ENCODE results near the gene WDR72.
"Not testable (repeated sequence)": the region's sequence is repeated elsewhere in the genome, so short reads cannot be mapped to it uniquely, and the experiment has no call there.

WDR72 gene

GRCh38 chr15:53709821-53710220 lies 49.6 kb downstream of the WDR72 start:
- DNase-seq (ENCODE audit: low read depth in 3 of 3), result no peak

GRCh38 chr15:53695365-53695764 lies 64.1 kb downstream of the WDR72 start:
- DNase-seq (ENCODE audit: low read depth in 3 of 3), result no peak

GRCh38 chr15:53694476-53694874 lies 65.0 kb downstream of the WDR72 start:
- DNase-seq (ENCODE audit: low read depth in 3 of 3), result no peak

- DNase-seq (ENCODE audit: low read depth in 3 of 3), result no peak
Observed at GRCh38 chr15:53693729-53694475, 65.6 kb downstream of the WDR72 start.

GRCh38 chr15:53684162-53684561 lies 75.3 kb downstream of the WDR72 start:
- DNase-seq (ENCODE audit: low read depth in 3 of 3), result not testable (repeated sequence)

- no peak for DNase-seq (ENCODE audit: low read depth in 3 of 3)
Observed at GRCh38 chr15:53681056-53681455, 78.4 kb downstream of the WDR72 start.

DNA sequence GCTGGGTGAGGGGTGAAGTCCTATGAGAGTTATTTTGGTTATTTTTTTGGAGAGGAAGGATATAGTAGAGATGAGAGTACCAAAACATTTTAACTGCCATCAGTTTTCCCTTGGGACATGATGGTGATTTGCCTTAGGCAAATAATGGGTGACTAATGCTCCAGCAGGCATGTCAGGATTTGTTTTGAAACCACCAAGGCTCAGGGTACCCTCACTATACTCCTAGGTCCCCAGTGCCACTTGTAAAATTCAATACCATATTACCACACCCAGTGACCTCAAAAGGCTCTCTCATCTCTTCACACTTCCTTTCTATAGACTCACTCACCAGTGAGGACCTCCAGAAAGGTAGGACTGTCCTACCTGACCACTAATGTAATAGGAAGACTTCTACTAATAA lies 83.6 kb downstream of the WDR72 start:
- DNase-seq (ENCODE audit: low read depth in 3 of 3), result no peak

DNA sequence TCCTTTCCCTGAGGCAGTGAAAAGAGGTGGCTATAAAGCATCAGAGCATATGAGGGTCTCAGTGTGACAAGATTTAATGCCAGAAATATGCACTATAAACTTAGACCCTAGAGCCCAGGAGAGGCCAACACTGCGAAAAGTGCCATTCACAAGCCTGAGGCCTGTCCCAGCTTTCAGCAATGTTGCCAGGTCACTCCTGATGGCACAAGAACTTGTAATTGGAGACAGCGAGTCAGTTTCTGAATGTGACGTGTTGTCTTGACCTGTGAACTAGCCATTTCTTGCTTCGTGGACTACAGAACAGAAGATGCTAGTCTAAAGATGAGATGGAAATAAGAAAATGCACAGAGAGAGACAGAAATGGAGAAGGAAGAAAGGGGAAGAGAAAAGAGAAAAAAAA lies 87.9 kb downstream of the WDR72 start:
- DNase-seq (ENCODE audit: low read depth in 3 of 3), result no peak

DNA sequence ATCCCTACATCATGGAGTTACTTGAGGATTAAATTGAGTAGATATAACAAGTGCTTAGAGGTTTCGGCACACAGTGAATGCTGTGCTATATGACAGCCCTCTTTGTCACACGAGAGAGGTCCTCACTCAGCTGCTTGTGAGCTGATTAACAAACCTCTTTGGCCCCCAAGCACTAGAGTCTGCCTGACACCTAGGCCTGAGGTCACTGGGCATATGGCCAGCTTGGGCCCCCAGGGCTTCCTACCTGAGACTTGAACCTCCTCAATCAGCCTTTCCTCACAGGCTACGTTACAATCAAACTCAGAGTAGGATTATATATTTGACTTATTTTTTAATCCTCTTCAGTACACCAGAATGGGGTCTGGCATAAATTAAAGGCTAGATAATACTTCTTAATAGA lies 88.8 kb downstream of the WDR72 start:
- no peak for DNase-seq (ENCODE audit: low read depth in 3 of 3)

- DNase-seq (ENCODE audit: low read depth in 3 of 3), result no peak
Observed at GRCh38 chr15:53665930-53666329, 93.5 kb downstream of the WDR72 start.

GRCh38 chr15:53658827-53659555 lies 100.5 kb downstream of the WDR72 start:
- no peak for DNase-seq (ENCODE audit: low read depth in 3 of 3)

GRCh38 chr15:53658255-53658654 lies 101.2 kb downstream of the WDR72 start:
- no peak for DNase-seq (ENCODE audit: low read depth in 3 of 3)

- DNase-seq (ENCODE audit: low read depth in 3 of 3), result no peak
Observed at GRCh38 chr15:53648934-53649333, 110.5 kb downstream of the WDR72 start.

- DNase-seq (ENCODE audit: low read depth in 3 of 3), result no peak
Observed at GRCh38 chr15:53644660-53645059, 114.8 kb downstream of the WDR72 start.

- DNase-seq (ENCODE audit: low read depth in 3 of 3), result no peak
Observed at GRCh38 chr15:53634517-53635106, 124.9 kb downstream of the WDR72 start.

DNA sequence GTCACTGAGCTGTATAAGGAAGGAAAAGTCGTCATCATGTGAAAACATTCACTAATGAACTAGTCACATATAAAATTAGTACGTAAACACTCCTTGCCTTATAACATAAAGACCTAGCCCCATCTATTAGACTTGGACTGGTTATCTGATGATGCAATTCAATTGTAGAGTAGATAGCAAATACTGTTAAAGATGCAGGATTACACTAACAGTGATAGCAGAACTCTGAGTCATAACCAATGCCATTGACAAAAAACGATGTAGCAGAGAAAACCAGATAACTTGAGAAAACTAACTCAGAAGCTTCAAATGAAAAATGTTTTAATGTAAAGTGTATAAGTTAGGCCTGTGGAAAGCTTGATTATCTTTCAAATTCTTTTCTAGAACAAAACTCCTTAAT lies 132.2 kb downstream of the WDR72 start:
- DNase-seq (ENCODE audit: low read depth in 3 of 3), result no peak

DNA sequence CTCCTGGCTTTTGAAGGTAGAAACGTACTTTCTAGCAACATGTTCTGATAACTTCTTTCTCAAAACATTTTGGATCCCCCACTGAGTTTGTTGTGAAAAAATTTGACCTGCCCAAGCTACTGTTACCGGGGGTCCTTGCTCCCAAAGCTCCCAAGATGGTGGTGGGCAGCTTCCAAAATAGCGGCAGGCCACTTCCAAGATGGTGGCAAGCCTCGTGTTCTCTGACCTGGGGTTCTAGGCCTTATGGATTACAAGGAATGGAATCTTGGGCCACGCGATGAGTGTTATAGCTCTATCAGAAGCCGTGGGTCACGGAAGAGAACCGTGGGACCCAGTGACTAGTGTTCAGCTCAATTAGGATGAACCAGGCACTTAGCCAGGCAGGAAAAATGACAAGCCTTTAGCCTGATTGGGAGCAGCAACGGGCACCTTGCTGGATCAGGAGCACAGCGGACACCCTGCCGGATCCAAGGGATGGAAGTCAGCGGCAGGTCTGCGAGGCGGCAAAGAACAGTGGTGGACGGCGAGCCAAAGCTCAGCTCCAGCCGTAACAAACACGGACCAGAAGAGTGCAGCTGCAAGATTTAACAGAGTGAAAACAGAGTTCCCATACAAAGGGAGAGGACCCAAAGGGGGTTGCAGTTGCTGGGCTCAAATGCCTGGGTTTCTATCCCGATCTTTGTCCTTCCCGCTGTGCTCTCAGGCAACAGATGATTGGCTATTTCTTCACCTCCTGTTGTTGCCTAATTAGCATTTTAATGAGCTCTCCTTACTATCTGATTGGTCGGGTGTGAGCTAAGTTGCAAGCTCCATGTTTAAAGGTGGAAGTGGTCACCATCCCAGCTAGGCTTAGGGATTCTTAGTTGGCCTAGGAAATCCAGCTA lies 133.3 kb downstream of the WDR72 start:
- no peak for DNase-seq (ENCODE audit: low read depth in 3 of 3)

GRCh38 chr15:53625260-53625659 lies 134.2 kb downstream of the WDR72 start:
- no peak for DNase-seq (ENCODE audit: low read depth in 3 of 3)

DNA sequence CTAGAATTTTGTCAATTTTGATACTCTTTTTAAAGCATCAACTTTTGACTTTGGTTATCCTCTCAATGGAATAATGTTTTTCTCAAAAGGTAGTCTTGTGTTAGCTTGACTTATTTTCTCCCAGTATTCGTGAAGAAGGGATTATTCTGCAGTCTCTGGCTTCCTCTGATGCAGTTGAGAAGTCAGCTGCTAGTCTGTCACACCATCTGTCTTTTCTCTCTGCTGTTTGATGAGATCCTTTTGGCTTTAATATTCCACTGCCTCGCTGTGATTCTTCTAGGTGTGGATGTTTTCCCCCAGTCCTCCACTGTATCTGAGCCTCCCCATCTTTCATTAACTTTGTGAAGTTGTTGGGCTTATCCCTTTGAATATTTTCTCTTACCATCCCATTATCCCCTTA lies 141.0 kb downstream of the WDR72 start:
- DNase-seq (ENCODE audit: low read depth in 3 of 3), result no peak

DNA sequence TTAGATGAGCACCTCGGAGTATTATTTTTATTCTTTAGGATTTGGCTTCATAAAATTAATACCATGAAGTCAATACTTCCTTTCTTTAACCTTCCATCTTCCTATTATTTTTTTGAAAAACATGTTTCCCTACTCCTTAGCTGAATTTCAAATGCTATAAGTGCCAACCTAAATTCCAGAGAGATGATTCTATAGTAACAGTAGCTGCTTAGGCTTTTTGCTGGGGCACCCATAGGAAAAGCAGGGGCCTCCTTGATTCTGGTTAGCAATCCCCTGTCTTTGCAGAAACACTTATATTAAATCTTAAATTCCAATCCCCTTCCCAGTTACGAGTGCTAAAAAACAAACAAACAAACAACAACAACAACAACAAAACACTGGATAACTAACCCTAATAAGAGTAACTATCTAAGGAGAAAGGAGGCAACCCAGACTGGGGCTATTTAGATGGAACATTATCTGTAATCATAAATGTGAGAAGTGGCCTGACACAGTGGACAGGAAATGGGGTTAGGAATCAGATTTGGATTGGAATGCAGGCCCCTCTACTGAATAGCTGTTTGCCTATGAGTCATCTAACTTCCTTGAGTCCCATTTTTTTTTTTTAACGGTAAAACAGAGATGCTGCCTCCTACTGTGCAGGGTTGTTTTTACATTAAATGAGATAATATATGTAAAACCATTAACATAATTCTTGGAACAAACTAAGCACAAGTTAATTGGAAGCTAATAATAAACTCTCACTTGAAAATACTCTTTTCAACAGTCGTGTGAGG lies 148.1 kb downstream of the WDR72 start:
- DNase-seq (ENCODE audit: low read depth in 3 of 3), result no peak

DNA sequence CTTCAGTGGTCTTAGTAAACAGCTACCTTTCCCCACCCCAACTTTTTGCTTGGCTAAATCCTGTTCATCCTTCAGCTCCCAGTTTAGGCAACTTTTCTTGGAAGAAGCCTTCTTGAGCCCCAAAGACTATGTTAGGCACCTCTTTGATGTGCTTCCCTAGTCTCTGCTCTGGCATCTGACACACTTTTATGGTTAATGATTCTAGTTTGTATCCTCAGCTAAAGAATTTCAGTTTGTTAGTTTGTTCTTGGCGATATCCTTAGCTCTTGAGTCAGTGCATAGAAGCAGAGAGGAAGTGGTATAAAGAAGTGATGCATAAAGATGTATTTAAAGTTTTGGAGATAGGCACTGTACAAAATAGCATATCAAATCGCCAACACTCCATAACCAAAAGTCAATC lies 168.4 kb downstream of the WDR72 start:
- DNase-seq (ENCODE audit: low read depth in 3 of 3), result no peak

All from stimulated activated CD4-positive, alpha-beta T cell treated with anti-CD3 and anti-CD28 coated beads, TNF-alpha, amount 100 ng/mL, for 24 hours (primary cell).